Lung (tissue), 16 donors: ENCODE measurements around the gene FAM114A1. TPM values are rescaled to one million over a fixed set of nuclear protein-coding genes. Genes with fewer than 3 reads are reported as not detected.
A peak's percentile ranks its signal among the peaks of the same experiment; 100 is the strongest.

Experiments used
- ATAC-seq: fragments of 200-7000 bp; cut with Tn5 transposase; one replicate; pipeline ENCODE4 v1.9.1; 2020; ENCODE audit warnings: moderate number of reproducible peaks; ENCODE audit not compliant: insufficient read depth, low FRiP score
- DNase-seq, 3 donors: peaks; one replicate each; pipeline ENCODE4 v3.0.0-alpha.2; 2013 to 2017
- H3K27ac ChIP-seq, 2 donors: one replicate each; pipeline ENCODE4 v1.5.1; 2013; ENCODE audit warnings: mild to moderate bottlenecking in 2 of 2, moderate library complexity in 2 of 2, control low read depth in 1 of 2, inconsistent platforms in 1 of 2, low read depth in 1 of 2, low read length in 1 of 2
- H3K27me3 ChIP-seq, 3 donors: one replicate each; pipeline ENCODE4 v1.5.1; 2013; ENCODE audit warnings: low read length in 2 of 3; ENCODE audit not compliant: control insufficient read depth in 3 of 3, insufficient read depth in 3 of 3
- H3K36me3 ChIP-seq, 4 donors: one replicate each; pipeline ENCODE4 v1.5.1; 2013; ENCODE audit warnings: low read length in 4 of 4, mild to moderate bottlenecking in 1 of 4, moderate library complexity in 1 of 4; ENCODE audit not compliant: control insufficient read depth in 4 of 4, insufficient read depth in 4 of 4
- H3K4me1 ChIP-seq, 5 donors: one replicate each; pipeline ENCODE4 v1.5.1; 2013; ENCODE audit warnings: low read length in 5 of 5, mild to moderate bottlenecking in 2 of 5, moderate library complexity in 1 of 5; ENCODE audit not compliant: control insufficient read depth in 5 of 5, insufficient read depth in 5 of 5
- H3K4me3 ChIP-seq: one replicate; pipeline ENCODE4 v1.5.1; 2013; ENCODE audit warnings: mild to moderate bottlenecking, control low read depth, moderate library complexity
- H3K9ac ChIP-seq, 2 donors: one replicate each; pipeline ENCODE4 v1.5.1; 2013; ENCODE audit warnings: low read length in 2 of 2, control low read depth in 1 of 2; ENCODE audit not compliant: insufficient read depth in 1 of 2
- H3K9me3 ChIP-seq, 4 donors: one replicate each; pipeline ENCODE4 v1.5.1; 2013; ENCODE audit warnings: low read length in 3 of 4, mild to moderate bottlenecking in 1 of 4, moderate library complexity in 1 of 4; ENCODE audit not compliant: control insufficient read depth in 4 of 4, insufficient read depth in 3 of 4
- WGBS, 2 donors: extraction: QIAGEN DNeasy Blood & Tissue Kit; methylation state at CpG; one replicate each; pipeline ENCODE4 v1.1.7; 2013; 5-methylcytosine and 5-hydroxymethylcytosine counted together
- long read RNA-seq, 5 donors: transcript quantifications; one replicate each; lab custom pipeline, GENCODE V29; 2026
- polyA plus RNA-seq, 2 donors: library from polyadenylated mRNA; stranded (reverse); fragments of 200-250 nt; gene quantifications; one replicate each; pipeline ENCODE4 v1.2.1, GENCODE V29; 2013
- total RNA-seq, 2 donors: library from RNA; depleted of rRNA in 1 of 2; stranded (reverse); fragments of >200 nt in 1 of 2; gene quantifications; one replicate each; pipeline ENCODE4 v1.2.1, GENCODE V29; 2014 to 2021
- TF ChIP-seq, protein P1 (sequence below): IDR thresholded peaks from 2 replicates; pipeline ENCODE4 v1.5.1; 2012; ENCODE audit warnings: mild to moderate bottlenecking; ENCODE audit errors: control extremely low read depth, extremely low read depth
- donor health status: control.
- donor health status: control.
- donor health status: Bipolar disorder and iron deficiency.
- donor health status: healthy.
- donor health status: DM: yes; HTN: yes; CAD: no.

The FAM114A1 gene
- 10 to 100 TPM; 51.2 to 70.0 TPM for total RNA-seq
- polyA plus RNA-seq: 10 to 100 TPM in 1 of 2 donors, 1 to 10 TPM in 1; 9.5 to 21.5 TPM
- long read RNA-seq, donor 1, full-length matches to known transcripts: 5 of 5 reads
- long read RNA-seq, donor 1, partial matches to known transcripts: 0 of 5 reads
- long read RNA-seq, donor 1, other reads (novel, unspliced or antisense): 0 of 5 reads
- long read RNA-seq, donor 2, partial matches to known transcripts: 7 of 7 reads
- long read RNA-seq, donor 2, other reads (novel, unspliced or antisense): 0 of 7 reads
- long read RNA-seq, donor 3, partial matches to known transcripts: 0 of 3 reads
- long read RNA-seq, donor 3, other reads (novel, unspliced or antisense): 0 of 3 reads
- long read RNA-seq, donor 4: 0 reads
- long read RNA-seq, donor 5, partial matches to known transcripts: 7 of 11 reads
- long read RNA-seq, donor 5, other reads (novel, unspliced or antisense): 0 of 11 reads

DNA sequence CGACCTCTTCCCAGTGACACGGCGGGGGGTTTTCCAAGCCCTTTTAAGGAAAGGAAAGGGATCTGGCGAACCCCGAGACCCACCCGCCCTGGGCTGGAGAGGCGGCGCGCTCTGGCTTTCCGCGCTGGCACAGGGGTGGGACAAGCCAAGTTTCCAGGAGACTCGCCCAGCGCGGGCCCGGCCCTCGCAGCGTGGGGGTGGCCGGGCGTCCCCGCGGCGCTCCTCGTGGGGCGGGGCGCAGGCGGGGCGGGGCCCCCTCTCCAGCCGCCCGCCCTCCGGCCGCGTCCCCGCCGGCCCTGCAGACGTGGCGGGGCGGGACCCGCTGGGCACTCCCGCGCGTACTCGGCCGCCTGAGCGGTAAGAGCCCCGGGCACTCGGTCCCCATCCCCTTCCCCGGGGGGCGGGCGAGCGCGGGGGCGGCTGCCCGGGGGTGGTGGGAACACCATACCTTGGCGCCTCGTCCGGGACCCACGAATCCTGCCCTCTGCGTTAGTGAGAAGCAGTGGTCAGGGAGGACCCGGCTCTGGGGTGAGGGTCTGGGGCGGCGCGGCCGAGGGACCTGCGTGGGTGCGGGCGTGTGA, at the start of gene FAM114A1:
TSS of gene FAM114A1 (plus strand) at position 329 of the 581 bp plus-strand sequence. CDS start 10,273 bp downstream, outside the sequence.
- no peaks in the 10 kb centered on the region for H3K27me3 ChIP-seq
- H3K4me3 ChIP-seq: peak within 1 kb of the TSS; percentile 82
- 1 to 3% methylated on average over 46 to 66 of the region's 66 CpGs for WGBS, 2 donors
- TF ChIP-seq, protein P1, sequence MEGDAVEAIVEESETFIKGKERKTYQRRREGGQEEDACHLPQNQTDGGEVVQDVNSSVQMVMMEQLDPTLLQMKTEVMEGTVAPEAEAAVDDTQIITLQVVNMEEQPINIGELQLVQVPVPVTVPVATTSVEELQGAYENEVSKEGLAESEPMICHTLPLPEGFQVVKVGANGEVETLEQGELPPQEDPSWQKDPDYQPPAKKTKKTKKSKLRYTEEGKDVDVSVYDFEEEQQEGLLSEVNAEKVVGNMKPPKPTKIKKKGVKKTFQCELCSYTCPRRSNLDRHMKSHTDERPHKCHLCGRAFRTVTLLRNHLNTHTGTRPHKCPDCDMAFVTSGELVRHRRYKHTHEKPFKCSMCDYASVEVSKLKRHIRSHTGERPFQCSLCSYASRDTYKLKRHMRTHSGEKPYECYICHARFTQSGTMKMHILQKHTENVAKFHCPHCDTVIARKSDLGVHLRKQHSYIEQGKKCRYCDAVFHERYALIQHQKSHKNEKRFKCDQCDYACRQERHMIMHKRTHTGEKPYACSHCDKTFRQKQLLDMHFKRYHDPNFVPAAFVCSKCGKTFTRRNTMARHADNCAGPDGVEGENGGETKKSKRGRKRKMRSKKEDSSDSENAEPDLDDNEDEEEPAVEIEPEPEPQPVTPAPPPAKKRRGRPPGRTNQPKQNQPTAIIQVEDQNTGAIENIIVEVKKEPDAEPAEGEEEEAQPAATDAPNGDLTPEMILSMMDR: no peak
- H3K9me3 ChIP-seq: no peaks in the 10 kb centered on the region
- peak within 1 kb of the TSS; percentile 88 to 97 for H3K9ac ChIP-seq
- H3K27ac ChIP-seq: peak within 1 kb of the TSS; percentile 79 to 97
- peaks cover 0 to 29% (median 6%) of the 10 kb centered on the region in 5 donors for H3K4me1 ChIP-seq
- peak; percentile 96 for ATAC-seq
- DNase-seq: peak; percentile 92 to 94 (median 92)
- peaks cover 0 to 13% (median 3%) of the 10 kb centered on the region in 4 donors for H3K36me3 ChIP-seq

DNA sequence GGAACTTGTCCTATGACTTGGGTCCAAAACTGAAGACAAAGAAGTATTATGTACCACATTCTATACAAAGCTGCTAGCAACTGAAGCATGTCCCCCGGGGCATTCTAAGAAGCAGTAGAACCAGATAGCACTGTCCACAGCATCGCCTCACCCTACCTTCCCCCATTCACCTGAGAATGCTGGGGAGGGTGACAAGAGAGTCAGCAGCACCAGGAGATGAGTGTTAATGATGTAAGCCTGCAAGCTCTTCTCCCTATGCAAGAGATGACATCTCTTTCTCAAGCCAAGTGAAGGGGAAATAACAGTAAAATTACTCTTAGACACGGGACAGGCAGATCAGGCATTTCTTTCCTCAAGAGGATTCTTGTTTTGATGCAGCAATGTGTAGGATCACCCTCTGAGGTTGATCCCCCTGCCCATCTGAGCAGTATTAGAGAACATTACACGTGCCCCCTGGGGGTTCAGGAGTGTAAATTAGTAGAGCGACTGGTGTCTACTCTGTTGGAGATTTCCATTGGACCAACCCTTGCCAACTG, 49.1 kb upstream of the FAM114A1 start:
- H3K27ac ChIP-seq: no peak overlapping the region

DNA sequence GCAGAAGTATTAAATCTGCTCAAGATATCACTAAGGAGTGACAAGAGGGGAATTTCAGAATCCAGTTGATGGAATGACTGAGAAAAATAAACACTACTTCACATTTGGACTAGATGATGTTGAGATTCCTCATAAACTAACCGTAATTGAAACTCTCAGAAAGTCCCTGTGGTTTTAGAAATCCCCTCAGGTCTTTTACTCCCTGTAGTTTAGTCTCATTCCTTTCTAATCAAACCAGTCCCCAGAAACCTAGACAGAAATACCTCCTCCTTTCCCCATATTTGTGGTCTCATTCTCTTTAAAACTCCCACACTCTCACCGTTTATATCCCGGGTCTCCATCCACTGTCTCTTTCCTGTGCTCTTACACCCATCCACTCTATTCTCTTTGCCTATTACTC, 48.0 kb upstream of the FAM114A1 start:
- Histone ChIP-seq H3K9ac (no peak overlapping the region), H3K4me3 (no peak overlapping the region), H3K9me3 (peaks cover 0 to 4% (median 2%) of the 10 kb centered on the region in 4 donors), H3K27me3 (no peaks in the 10 kb centered on the region), H3K4me1 (no peaks in the 10 kb centered on the region), H3K36me3 (no peaks in the 10 kb centered on the region), H3K27ac (no peak overlapping the region)
- no peak for ATAC-seq
- 56 to 80% methylated on average over 3 of the region's 3 CpGs for WGBS, 2 donors
- no peak for DNase-seq
- TF ChIP-seq, protein P1: no peak

More for the DNA sequence above, 49.1 kb upstream of the FAM114A1 start:
- no peak for DNase-seq
- Histone ChIP-seq H3K27me3 (no peaks in the 10 kb centered on the region), H3K9ac (no peak overlapping the region), H3K4me1 (no peaks in the 10 kb centered on the region), H3K36me3 (no peaks in the 10 kb centered on the region), H3K9me3 (peaks cover 0 to 4% (median 3%) of the 10 kb centered on the region in 4 donors), H3K4me3 (no peak overlapping the region)
- TF ChIP-seq, protein P1: no peak
- WGBS, 2 donors: 79 to 81% methylated on average over 5 of the region's 5 CpGs
- no peak for ATAC-seq
